Suppressor macrophage (primary cell): ENCODE results near the gene RSPH1.

Experiments used
- DNase-seq, 4 experiments: peaks; one replicate each; pipeline ENCODE4 v3.0.0-alpha.2; 2020 to 2022

Gene RSPH1

GRCh38 chr21:42531771-42532170 lies 35.7 kb upstream of the RSPH1 start:
- no peak for DNase-seq

- peak in 1 of 4 experiments; percentile 7 for DNase-seq
Measured at GRCh38 chr21:42530167-42530518, 34.1 kb upstream of the RSPH1 start.

- DNase-seq: peak in 1 of 4 experiments; percentile 23
Measured at GRCh38 chr21:42527489-42528158, 31.6 kb upstream of the RSPH1 start.

GRCh38 chr21:42527127-42527488 lies 31.1 kb upstream of the RSPH1 start:
- DNase-seq: no peak

- peak in 1 of 4 experiments; percentile 9 for DNase-seq
Measured at GRCh38 chr21:42526379-42526727, 30.3 kb upstream of the RSPH1 start.

- DNase-seq: no peak
Measured at GRCh38 chr21:42525676-42526378, 29.8 kb upstream of the RSPH1 start.

GRCh38 chr21:42525029-42525581 lies 29.1 kb upstream of the RSPH1 start:
- no peak for DNase-seq

- peak in 3 of 4 experiments; percentile 19 to 49 (median 25) for DNase-seq
Measured at GRCh38 chr21:42524341-42525028, 28.5 kb upstream of the RSPH1 start.

GRCh38 chr21:42523941-42524340 lies 27.9 kb upstream of the RSPH1 start:
- no peak for DNase-seq

GRCh38 chr21:42523211-42523610 lies 27.2 kb upstream of the RSPH1 start:
- DNase-seq: no peak

- no peak for DNase-seq
Measured at GRCh38 chr21:42522771-42523170, 26.7 kb upstream of the RSPH1 start.

- DNase-seq: no peak
Measured at GRCh38 chr21:42522271-42522670, 26.2 kb upstream of the RSPH1 start.

GRCh38 chr21:42521805-42522204 lies 25.8 kb upstream of the RSPH1 start:
- DNase-seq: no peak

GRCh38 chr21:42521384-42521783 lies 25.4 kb upstream of the RSPH1 start:
- DNase-seq: no peak

GRCh38 chr21:42520628-42521253 lies 24.7 kb upstream of the RSPH1 start:
- DNase-seq: no peak

GRCh38 chr21:42518626-42519025 lies 22.6 kb upstream of the RSPH1 start:
- no peak for DNase-seq

GRCh38 chr21:42518215-42518614 lies 22.2 kb upstream of the RSPH1 start:
- no peak for DNase-seq

- no peak for DNase-seq
Measured at GRCh38 chr21:42515708-42516502, 19.9 kb upstream of the RSPH1 start.

GRCh38 chr21:42514883-42515228 lies 18.8 kb upstream of the RSPH1 start:
- no peak for DNase-seq

GRCh38 chr21:42513985-42514882 lies 18.2 kb upstream of the RSPH1 start:
- DNase-seq: peak; percentile 59 to 80 (median 74)
